Amygdala (tissue), 56 donors: ENCODE measurements around the gene PLA2G2F.

Source experiments
- DNase-seq, 56 donors: peaks; one replicate each; lab custom pipeline; 2025; lab: John Stamatoyannopoulos, UW

Gene PLA2G2F

DNA sequence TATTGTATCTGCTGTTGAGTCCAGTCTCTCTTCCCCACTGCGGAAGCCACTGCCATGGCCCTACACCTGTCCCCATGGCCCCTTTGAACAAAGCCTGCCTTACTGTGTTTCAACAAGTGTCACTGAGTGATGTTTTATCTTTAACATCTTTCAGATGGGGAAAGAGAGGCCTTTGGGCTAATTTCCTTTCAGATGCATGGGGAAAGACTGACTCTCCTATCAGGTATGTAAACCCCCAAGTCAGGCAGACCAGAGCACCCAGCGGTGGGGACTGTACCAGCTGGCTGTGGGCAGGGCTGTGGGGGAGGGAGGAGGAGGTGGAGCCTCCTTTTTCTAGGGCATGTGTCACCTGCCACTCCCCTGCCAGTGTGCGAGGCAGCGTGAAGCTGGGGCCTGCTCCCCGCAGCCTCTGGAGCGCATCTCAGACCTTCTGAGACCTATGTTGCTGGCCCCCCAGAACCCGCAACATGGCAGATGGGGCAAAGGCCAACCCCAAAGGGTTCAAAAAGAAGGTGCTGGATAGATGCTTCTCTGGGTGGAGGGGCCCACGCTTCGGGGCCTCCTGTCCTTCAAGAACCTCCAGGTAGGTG, at the start of gene PLA2G2F:
PLA2G2F (plus strand) TSS at position 363 of the 590 bp plus-strand sequence; CDS start at position 468, 105 bp downstream.
- no peak for DNase-seq

DNA sequence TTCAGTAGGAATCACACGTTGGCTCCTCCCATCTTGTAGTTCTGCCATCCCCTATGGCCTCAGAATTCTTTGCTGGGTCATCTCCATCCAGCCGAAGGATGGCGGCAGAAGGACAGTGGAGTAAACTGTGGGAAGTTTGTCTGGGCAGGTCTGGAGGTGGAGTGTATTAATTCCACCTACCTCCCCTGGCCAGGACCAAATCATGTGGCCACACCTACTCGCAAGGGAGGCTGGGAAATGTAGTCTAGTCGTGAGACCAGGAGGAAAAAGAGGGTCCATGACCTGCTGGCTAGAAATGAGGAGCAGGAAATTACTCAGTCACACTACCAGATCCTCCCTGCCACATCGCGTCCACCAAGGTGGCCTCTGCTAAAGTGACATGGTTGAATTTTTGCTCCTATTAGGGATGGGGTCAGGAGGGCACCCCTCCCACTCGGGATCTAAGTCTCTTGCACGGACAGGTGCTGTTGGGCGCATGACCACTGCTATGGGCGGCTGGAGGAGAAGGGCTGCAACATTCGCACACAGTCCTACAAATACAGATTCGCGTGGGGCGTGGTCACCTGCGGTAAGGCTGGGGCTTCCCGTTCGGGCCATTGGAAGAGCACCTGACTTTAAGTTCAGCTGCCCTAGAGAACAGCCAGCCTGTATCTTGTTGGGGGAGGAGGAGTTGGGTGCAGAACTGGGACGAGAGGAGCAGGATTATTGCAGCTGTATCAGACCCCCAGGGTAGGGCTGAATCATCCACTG, 49.6 kb upstream of the PLA2G2F start:
- DNase-seq = no peak

DNA sequence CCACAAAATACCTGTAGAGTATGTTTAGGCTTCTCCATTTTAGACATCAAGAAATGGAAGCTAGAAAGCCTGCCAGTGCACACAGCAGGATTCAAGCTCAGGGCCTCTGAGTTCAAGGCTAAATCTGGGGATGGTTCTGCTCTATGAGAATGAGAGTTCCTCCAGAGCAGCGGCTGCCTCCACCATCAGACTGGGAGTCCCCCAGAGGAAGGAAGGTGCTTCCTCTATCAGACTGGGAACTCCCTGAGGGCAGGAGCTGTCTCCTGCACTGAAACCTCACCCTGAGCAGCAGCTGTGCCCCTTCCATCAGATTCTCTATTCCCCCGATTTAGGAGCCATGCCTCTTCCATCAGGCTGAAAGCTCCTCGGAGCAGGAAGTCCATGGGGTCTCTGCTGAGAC, 49.0 kb upstream of the PLA2G2F start:
- DNase-seq = no peak

GRCh38 chr1:20090641-20091040, 48.5 kb upstream of the PLA2G2F start:
- no peak for DNase-seq

- DNase-seq = no peak
Observed at GRCh38 chr1:20093303-20093702, 45.8 kb upstream of the PLA2G2F start.

GRCh38 chr1:20093940-20094391, 45.2 kb upstream of the PLA2G2F start:
- DNase-seq = no peak

DNA sequence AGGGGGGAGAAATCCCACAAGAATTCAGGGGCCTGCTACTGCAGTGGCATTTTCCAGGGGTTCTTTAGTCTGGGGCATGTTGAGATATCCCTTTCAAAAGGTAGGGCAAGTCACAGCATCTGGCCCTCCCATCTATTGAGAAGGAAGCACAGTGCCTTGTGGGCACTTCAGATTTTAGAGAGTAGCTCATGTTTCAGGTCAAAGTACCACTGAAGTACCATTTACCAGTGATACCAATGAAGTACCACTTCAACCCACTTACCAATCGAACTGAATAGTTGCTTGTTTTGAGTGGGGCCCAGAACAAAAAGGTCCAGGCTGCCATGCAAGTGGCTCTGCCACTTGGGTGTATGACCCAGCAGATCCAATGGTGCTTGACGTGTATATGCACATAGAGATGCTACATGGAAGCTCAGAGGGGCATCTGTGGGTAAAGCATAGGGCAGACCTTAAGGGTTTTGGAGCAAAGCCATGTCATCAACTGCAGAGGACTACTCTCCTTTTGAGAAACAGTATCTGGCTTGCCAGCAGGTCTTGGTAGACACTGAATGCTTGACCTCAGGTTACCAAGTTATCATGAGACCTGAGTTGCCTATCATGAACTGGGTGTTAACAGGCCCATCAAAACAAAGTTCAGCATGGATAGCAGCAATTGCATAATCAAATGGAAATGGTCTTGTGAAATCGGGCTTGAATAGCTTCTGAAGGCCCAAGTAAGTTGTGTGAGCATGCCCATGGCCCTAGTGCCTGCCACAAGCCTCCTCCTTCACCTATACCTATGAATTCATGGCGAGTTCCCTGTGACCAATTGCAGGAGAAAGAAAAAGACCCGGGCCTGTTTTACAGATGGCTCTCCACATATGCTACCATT, 43.3 kb upstream of the PLA2G2F start:
- DNase-seq = no peak

GRCh38 chr1:20096840-20097447, 42.2 kb upstream of the PLA2G2F start:
- no peak for DNase-seq

GRCh38 chr1:20099533-20099932, 39.6 kb upstream of the PLA2G2F start:
- DNase-seq = no peak

GRCh38 chr1:20100632-20101355, 38.3 kb upstream of the PLA2G2F start:
- DNase-seq = peak in 18 of 56 donors; percentile 2 to 43 (median 16)

DNA sequence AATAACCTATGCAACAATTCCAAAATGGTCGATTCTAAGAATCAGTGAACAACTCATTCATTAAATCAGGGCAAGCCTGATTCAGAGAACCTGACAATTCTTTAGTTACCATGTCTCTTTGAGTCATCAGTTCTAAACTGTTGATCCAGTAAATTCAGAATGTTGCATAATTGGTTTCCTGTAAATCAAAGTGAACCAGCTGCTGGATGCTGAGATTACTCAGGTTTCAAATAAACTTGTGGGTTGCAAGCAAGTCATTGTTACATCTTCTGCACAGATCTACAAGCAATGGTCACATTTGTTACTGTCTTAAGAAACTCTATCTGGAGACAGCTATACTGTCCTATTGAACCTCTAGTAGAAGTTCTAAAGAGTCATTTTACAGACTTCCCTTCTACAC, 36.2 kb upstream of the PLA2G2F start:
- DNase-seq = no peak

DNA sequence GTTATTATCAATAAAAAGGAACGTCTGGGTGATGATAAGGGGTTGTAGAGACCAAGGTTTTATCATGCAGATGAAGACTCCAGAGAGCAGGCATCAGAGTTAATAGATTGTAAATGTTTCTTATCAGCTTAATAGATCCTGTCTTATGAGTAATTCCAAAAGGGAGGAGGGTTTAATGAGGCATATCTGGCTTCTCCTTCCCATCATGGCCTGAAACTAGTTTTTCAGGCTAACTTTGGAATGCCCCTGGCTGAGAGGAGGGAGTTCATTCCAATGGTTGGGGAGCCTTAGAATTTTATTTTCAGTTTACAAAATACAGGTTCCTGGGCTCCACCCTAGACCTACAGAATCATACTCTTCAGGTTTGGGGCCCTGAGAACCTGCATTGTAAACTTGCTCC, 33.3 kb upstream of the PLA2G2F start:
- DNase-seq = no peak

DNA sequence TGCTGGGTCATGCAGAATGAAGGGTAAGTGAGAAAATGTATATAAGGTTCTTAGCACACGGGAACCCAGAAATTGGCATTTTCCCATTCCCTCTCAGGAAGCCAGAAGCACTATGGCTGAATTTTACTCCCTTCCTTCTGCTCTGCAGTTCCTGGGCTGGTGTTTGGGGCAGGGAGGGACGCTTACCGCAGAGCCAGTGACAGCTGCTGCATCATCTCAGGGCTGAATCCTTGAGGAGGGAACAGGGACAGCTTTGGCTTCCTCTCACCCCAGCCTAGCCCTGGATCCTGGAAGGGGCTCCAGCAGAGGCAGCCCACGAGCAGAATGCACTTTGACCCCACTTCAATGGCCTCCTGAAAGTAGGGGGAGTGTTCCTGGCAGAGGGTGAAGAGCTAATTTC, 31.8 kb upstream of the PLA2G2F start:
- no peak for DNase-seq

DNA sequence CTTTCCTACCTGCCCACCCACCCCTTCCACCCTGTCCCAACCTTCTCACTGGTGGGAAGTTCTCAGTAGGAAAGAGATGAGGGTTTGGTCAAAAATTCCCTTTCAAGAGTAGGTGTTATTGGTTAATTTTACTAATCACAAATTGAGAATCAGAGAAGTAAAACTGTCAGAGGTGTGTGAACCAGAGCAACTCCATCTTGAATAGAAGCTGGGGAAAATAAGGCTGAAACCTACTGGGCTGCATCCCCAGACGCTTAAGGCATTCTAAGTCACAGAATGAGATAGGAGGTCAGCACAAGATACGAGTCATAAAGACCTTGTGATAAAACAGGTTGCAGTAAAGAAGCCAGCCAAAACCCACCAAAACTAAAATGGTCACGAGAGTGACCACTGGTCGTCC, 31.3 kb upstream of the PLA2G2F start:
- no peak for DNase-seq

- DNase-seq = no peak
Observed at GRCh38 chr1:20108366-20109123, 30.6 kb upstream of the PLA2G2F start.

DNA sequence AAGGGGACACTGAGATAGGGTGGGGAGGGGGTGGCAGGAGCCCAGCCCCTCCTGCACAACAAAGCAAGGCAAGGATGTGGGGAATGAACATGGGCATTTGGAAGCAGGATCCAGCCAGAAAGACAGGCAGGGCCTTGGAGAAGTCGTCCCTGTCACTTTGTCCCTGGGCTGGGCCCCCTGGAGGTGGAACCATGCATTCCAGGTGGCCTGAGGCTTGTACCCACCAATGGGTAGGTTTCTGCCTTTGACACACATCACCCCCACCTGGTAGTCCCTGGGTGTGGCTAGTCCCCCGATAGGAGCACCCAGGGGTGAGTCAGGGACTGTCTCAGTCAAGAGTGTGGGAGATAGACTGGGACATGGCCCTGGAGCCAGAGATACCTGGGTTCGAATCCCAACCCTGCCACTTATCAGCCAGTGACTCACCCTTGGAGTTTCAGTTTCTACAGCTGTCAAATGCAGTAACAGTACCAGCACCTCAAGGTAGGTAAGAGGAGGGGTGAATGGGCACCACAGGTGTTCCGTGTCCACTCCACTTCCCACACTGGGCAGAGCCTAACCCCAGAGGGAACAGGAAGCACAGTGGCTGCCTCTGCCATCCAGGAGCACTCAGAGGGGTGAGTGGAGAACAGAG, 29.8 kb upstream of the PLA2G2F start:
- no peak for DNase-seq

GRCh38 chr1:20110679-20111078, 28.4 kb upstream of the PLA2G2F start:
- DNase-seq = peak in 1 of 56 donors; percentile 1

DNA sequence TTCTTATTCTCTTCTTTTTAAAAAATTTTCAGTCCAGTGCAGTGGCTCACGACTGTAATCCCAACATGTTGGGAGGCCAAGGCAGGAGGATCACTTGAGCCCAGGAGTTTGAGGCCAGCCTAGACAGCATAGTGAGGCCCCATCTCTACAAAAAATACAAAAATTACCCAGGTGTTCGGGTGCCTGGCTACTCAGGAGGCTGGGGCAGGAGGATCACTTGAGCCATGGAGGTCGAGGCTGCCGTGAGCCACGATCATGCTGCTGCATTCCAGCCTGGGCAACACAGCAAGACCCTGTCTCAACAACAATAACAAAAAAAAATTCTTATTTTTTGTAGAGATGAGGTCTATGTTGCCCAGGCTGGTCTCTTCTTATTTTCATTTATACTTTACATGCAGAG, 27.7 kb upstream of the PLA2G2F start:
- DNase-seq = no peak
